Measurements from ENCODE around the gene CADPS.

CADPS gene

GRCh38 chr3:62699728-62700127 is 175.5 kb downstream of the CADPS start:
- TF ChIP-seq ZFX (IDR thresholded peaks at IDR 0.05) (no peak), CTCF (conservative IDR thresholded peaks at IDR 0.05) (no peak)
- no peak overlapping the region for H3K27ac ChIP-seq

- no peak overlapping the region for H3K27ac ChIP-seq
- TF ChIP-seq ZFX (IDR thresholded peaks at IDR 0.05), result no peak
- no peak for TF ChIP-seq CTCF (conservative IDR thresholded peaks at IDR 0.05)
These were observed 179.2 kb downstream of the CADPS start for GRCh38 chr3:62696011-62696410.

DNA sequence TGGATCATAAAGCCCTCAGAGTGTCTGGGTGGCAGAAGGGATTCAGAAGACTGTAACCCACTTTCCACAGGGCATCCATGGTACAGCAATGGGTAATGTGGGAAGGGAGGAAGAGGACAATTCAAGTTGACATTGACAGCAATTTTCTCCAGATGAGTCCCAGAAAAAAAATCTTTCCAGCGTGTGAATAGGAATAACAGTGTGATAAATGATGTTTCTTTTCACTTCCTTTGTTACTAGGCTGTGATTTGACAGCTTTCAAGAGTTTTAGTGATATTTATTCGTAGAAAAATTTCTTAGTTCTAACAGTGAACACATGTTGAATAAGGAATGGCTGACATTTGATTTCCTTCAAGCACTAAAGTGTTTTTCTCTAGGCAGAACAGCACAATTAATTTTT is 186.4 kb downstream of the CADPS start:
- no peak for TF ChIP-seq ZFX (IDR thresholded peaks at IDR 0.05)
- no peak for TF ChIP-seq CTCF (conservative IDR thresholded peaks at IDR 0.05)
- H3K27ac ChIP-seq, result no peak overlapping the region

DNA sequence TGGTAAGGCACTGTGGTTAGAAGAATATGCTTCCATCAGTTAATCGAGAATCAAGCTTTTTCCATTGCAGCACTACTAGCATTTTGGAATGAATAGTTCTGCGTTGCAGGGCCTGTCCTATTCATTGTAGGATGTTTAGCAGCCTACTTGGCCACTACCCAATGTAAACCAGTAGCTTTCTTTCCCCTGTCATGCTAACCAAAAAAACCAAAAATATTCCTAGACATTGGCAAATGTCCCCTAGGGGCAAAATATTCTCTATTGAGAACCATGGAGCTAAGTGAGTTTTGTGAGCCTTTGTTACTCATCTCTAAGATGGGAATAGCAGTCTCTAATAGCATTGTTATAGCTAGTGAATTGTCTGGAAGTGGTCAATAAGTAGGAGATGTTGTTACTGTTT is 187.2 kb downstream of the CADPS start:
- TF ChIP-seq ZFX (IDR thresholded peaks at IDR 0.05), result no peak
- H3K27ac ChIP-seq, result no peak overlapping the region

- TF ChIP-seq CTCF (conservative IDR thresholded peaks at IDR 0.05) (no peak), ZFX (IDR thresholded peaks at IDR 0.05) (no peak)
- no peak overlapping the region for H3K27ac ChIP-seq
These were observed 188.5 kb downstream of the CADPS start for GRCh38 chr3:62686503-62687294.

GRCh38 chr3:62682826-62683225 is 192.4 kb downstream of the CADPS start:
- TF ChIP-seq ZFX (IDR thresholded peaks at IDR 0.05) (no peak), CTCF (conservative IDR thresholded peaks at IDR 0.05) (no peak)
- no peak overlapping the region for H3K27ac ChIP-seq

- TF ChIP-seq CTCF (conservative IDR thresholded peaks at IDR 0.05), result no peak
- no peak for TF ChIP-seq ZFX (IDR thresholded peaks at IDR 0.05)
These were observed 195.2 kb downstream of the CADPS start for GRCh38 chr3:62679988-62680387.

GRCh38 chr3:62678841-62679240 is 196.4 kb downstream of the CADPS start:
- TF ChIP-seq CTCF (conservative IDR thresholded peaks at IDR 0.05), result no peak
- no peak for TF ChIP-seq ZFX (IDR thresholded peaks at IDR 0.05)
- no peak overlapping the region for H3K27ac ChIP-seq

More at GRCh38 chr3:62679988-62680387, 195.2 kb downstream of the CADPS start:
- no peak overlapping the region for H3K27ac ChIP-seq
